GM10266 (cell line): ENCODE measurements around the gene NEU2.

Experiments used
- DNase-seq: peaks from one replicate; pipeline ENCODE4 v3.0.0; 2012; ENCODE audit errors: extremely low spot score
- CTCF ChIP-seq: IDR thresholded peaks from 2 replicates; pipeline ENCODE4 v1.5.1; 2012; ENCODE audit warnings: mild to moderate bottlenecking, low read depth; ENCODE audit not compliant: control insufficient read depth, insufficient read depth; ENCODE audit errors: missing control alignments

Gene NEU2

GRCh38 chr2:232994446-232994845 is 38.0 kb upstream of the NEU2 start:
- no peak for TF ChIP-seq CTCF
- no peak for DNase-seq

- no peak for TF ChIP-seq CTCF
Measured at GRCh38 chr2:232997749-232998665, 34.5 kb upstream of the NEU2 start.

DNA sequence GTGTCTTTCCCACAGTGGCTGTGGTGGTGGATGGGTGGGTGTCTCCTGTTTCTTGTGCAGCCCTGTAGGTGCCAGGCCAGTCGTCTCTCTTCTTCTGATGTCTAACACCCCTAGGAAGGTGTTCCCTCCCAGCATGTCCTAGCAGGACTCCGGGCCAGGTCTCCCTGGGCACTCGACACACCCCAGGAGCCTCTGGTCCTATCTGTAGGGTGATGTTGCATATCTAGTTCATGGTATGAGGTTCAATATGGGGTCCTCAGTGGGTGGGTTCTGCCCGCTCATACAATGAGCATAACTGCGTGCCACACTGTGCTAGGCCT is 33.8 kb upstream of the NEU2 start:
- TF ChIP-seq CTCF: no peak
- DNase-seq: no peak

More at GRCh38 chr2:232997749-232998665, 34.5 kb upstream of the NEU2 start:
- DNase-seq: no peak

- no peak for DNase-seq
- TF ChIP-seq CTCF: no peak
Measured at GRCh38 chr2:232999354-232999753, 33.1 kb upstream of the NEU2 start.

- DNase-seq: no peak
- TF ChIP-seq CTCF: no peak
Measured at GRCh38 chr2:233000886-233001750, 31.4 kb upstream of the NEU2 start.

DNA sequence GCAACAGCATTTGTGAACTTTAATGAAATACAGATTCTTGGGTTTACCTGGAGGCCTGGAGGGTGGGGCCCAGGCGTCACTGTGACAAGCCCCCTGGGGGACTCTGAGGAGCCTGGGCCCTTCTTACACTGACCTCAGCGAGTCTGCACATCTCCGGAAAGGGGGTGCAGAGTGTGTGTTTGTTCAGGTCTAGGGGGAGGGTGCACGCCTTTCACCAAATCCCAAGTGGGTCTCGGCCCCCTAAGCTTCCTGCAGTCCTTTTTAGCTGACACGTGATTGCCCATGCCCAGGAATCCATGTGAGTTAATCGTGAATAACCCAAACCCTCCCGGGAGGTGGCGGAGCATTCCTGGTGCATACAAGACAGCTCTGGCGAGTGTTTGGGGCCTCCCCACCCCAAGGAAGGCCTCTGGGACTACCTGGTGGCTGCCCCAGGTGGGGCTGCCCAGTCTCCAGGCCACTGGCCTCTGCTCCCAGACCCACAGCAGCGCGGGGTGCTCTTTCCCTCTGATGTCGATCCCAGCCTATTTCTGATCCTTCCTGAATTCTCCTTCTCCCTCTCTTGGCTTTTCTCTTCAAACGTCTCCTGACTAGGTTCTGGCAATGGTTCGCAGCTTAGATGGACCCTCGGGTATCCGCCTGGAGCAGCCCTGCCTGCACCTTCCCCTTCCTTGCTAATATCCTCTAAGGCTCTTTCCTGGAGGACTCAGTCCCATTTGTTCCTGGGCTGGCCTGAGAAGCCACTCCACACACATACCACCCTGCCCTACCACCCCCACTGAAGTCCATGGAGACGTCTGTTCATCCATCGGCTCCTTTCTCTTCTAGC is 29.4 kb upstream of the NEU2 start:
- no peak for TF ChIP-seq CTCF
- DNase-seq: no peak
